ENCODE data around the gene IL36G. TPM values are rescaled to one million over a fixed set of nuclear protein-coding genes. Genes with fewer than 3 reads are reported as not detected.

Gene IL36G
- total and polyA plus RNA-seq, 2 of the 13 experiments (the other 11 are each of a cell fraction or from before 2014, with no cell fraction given): not detected

GRCh38 chr2:112957511-112957910 lies 20.3 kb upstream of the IL36G start:
- no peak overlapping the region for H3K9ac ChIP-seq (ENCODE audit: insufficient read depth, low read depth, low read length)
- intact Hi-C loops (cut with micrococcal nuclease; ENCODE audit: unreplicated experiment): no loop called here
- no peak overlapping the region for H3K4me2 ChIP-seq (ENCODE audit: low read depth, low read length)
- DNase-seq (ENCODE audit: low spot score): no peak
- no peak for FAIRE-seq
- H3K4me3 ChIP-seq (replicated peaks in 1 of 3; ENCODE audit: insufficient read depth in 1 of 3, low read depth in 2 of 3, low read length in 3 of 3): no peak overlapping the region
- H3K79me2 ChIP-seq (ENCODE audit: insufficient read depth, low read length): no peaks in the 10 kb centered on the region
- H3K27ac ChIP-seq (ENCODE audit: extremely low read length, insufficient read depth, low read length): no peak overlapping the region
- TF ChIP-seq ZNF432 (CRISPR knock-in tag; IDR thresholded peaks at IDR 0.05; ENCODE audit: borderline replicate concordance) (no peak), E2F2 (CRISPR knock-in tag; IDR thresholded peaks at IDR 0.05; ENCODE audit: borderline replicate concordance) (no peak), ZNF576 (CRISPR knock-in tag; IDR thresholded peaks at IDR 0.05) (no peak), ZNF180 (CRISPR knock-in tag; IDR thresholded peaks at IDR 0.05; ENCODE audit: borderline replicate concordance, low read depth) (no peak), CC2D1A (CRISPR knock-in tag; IDR thresholded peaks at IDR 0.05) (no peak), MLLT10 (CRISPR knock-in tag; IDR thresholded peaks at IDR 0.05) (no peak), EP300 (IDR thresholded peaks at IDR 0.05; ENCODE audit: low read depth in 2 of 2, low read length in 2 of 2) (no peak), EP300 (CRISPR knock-in tag; IDR thresholded peaks at IDR 0.05; ENCODE audit: borderline replicate concordance) (no peak), HNF1B (CRISPR knock-in tag; IDR thresholded peaks at IDR 0.05) (no peak), ZNF362 (CRISPR knock-in tag; IDR thresholded peaks at IDR 0.05; ENCODE audit: borderline replicate concordance) (no peak)
- CTCF ChIA-PET (ENCODE audit: low intra/inter-chr PET ratio, low total read pairs): no interaction called here
- no peaks in the 10 kb centered on the region for H4K20me1 ChIP-seq (ENCODE audit: insufficient read depth, low read length)
- H3K9me3 ChIP-seq (ENCODE audit: low read length): no peaks in the 10 kb centered on the region
- WGBS (ENCODE audit: low lambda C conversion rate): 61% methylated on average over 3 of the region's 3 CpGs
- peaks cover 0 to 21% of the 10 kb centered on the region in 2 experiments; a peak in 4 of 5 replicates for H3K27me3 ChIP-seq (ENCODE audit: control insufficient read depth in 1 of 2, insufficient read depth in 2 of 2, low read length in 2 of 2)
- no peaks in the 10 kb centered on the region for H3K36me3 ChIP-seq (replicated peaks in 1 of 2; ENCODE audit: control insufficient read depth in 1 of 2, insufficient read depth in 2 of 2, low read length in 2 of 2)
- no peak overlapping the region for H2AFZ ChIP-seq (ENCODE audit: low read length)
- no peak for ATAC-seq
- H3K4me1 ChIP-seq (ENCODE audit: insufficient read depth, low read length): no peaks in the 10 kb centered on the region
- no TSS peak for BruUV-seq (replicated peaks)
- POLR2A ChIA-PET: no interaction called here
- in situ Hi-C loops (cut with HindIII; ENCODE audit: extremely low pct_ligation_motif_present, low pct_unique_long_range_greater_than_20kb): no loop called here

All from HepG2 (cell line).